ENCODE data around the gene SMIM27. TPM values are rescaled to one million over a fixed set of nuclear protein-coding genes. Genes with fewer than 3 reads are reported as not detected.

Gene SMIM27
- total and polyA plus RNA-seq, 2 of the 13 experiments (the other 11 are each of a cell fraction or from before 2014, with no cell fraction given) = 17.9 to 19.0 TPM

DNA sequence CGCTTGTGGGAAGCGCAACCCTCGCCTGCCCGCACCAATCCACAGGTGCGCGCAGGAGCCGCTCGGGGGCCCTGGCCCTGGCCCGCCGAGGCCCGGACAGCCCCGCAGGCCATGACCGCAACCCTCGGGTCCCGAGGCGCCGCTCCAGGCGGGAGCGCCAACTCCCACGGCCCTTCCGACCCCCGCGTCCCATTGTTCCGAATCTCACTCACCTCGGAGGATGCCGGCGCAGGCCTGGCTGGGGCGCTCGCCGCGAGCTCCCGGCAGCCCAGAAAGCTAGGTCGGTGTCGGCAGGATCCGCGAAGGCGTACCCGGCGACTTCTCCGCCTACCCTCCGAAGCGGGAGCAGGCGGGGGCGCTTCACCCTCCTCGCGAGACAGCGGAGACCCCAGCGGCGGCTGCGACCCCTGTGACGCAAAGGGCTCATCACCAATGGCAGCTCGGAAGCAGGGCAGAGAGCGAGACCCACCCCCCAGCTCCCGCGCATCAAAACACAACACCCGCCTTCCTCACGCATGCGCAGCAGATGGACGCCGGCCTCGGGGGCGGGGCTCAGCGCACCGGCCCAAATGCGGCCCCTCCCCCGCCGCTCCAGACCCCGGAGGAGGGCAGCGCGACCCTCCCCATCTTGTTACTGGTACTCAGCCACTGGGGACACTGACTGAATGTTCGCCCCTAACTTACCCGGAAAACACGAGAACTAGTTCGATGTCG, 1.4 kb upstream of the SMIM27 start (continued):
- TF ChIP-seq NR2F6 (IDR thresholded peaks at IDR 0.05) (no peak), NR2F6 (CRISPR knock-in tag; IDR thresholded peaks at IDR 0.05) (peak; percentile 71), POLR2AphosphoS2 (IDR thresholded peaks at IDR 0.05; ENCODE audit: low read depth, low read length) (no peak), ZNF329 (CRISPR knock-in tag; IDR thresholded peaks at IDR 0.05; ENCODE audit: low read depth) (no peak), GFI1 (CRISPR knock-in tag; IDR thresholded peaks at IDR 0.05; ENCODE audit: borderline replicate concordance) (peak; percentile 53; the same call in 1 of the 2 replicates), ZSCAN29 (CRISPR knock-in tag; conservative IDR thresholded peaks at IDR 0.05) (no peak), ZNF737 (CRISPR knock-in tag; IDR thresholded peaks at IDR 0.05; ENCODE audit: borderline replicate concordance) (no peak), ATF7-NPFF (CRISPR knock-in tag; IDR thresholded peaks at IDR 0.05; ENCODE audit: low read depth) (peak; percentile 78), ATF1 (CRISPR knock-in tag; IDR thresholded peaks at IDR 0.05) (peak; percentile 70), HDAC1 (CRISPR knock-in tag; IDR thresholded peaks at IDR 0.05) (peak; percentile 58), NCOA1 (CRISPR knock-in tag; IDR thresholded peaks at IDR 0.05) (0 out of 2 replicates have a peak, but pooled peaks have one; percentile 47), PRMT3 (CRISPR knock-in tag; IDR thresholded peaks at IDR 0.05; ENCODE audit: borderline replicate concordance, low read depth) (no peak), PAWR (CRISPR knock-in tag; IDR thresholded peaks at IDR 0.05; ENCODE audit: borderline replicate concordance) (no peak), SIN3A (IDR thresholded peaks at IDR 0.05; ENCODE audit: borderline replicate concordance, low read depth, low read length) (peak; percentile 83; the same call in 1 of the 2 replicates), RBM39 (IDR thresholded peaks at IDR 0.05; ENCODE audit: low read depth, low read length, poor library complexity, severe bottlenecking) (peak; percentile 36)
- TF ChIP-seq, protein P1, sequence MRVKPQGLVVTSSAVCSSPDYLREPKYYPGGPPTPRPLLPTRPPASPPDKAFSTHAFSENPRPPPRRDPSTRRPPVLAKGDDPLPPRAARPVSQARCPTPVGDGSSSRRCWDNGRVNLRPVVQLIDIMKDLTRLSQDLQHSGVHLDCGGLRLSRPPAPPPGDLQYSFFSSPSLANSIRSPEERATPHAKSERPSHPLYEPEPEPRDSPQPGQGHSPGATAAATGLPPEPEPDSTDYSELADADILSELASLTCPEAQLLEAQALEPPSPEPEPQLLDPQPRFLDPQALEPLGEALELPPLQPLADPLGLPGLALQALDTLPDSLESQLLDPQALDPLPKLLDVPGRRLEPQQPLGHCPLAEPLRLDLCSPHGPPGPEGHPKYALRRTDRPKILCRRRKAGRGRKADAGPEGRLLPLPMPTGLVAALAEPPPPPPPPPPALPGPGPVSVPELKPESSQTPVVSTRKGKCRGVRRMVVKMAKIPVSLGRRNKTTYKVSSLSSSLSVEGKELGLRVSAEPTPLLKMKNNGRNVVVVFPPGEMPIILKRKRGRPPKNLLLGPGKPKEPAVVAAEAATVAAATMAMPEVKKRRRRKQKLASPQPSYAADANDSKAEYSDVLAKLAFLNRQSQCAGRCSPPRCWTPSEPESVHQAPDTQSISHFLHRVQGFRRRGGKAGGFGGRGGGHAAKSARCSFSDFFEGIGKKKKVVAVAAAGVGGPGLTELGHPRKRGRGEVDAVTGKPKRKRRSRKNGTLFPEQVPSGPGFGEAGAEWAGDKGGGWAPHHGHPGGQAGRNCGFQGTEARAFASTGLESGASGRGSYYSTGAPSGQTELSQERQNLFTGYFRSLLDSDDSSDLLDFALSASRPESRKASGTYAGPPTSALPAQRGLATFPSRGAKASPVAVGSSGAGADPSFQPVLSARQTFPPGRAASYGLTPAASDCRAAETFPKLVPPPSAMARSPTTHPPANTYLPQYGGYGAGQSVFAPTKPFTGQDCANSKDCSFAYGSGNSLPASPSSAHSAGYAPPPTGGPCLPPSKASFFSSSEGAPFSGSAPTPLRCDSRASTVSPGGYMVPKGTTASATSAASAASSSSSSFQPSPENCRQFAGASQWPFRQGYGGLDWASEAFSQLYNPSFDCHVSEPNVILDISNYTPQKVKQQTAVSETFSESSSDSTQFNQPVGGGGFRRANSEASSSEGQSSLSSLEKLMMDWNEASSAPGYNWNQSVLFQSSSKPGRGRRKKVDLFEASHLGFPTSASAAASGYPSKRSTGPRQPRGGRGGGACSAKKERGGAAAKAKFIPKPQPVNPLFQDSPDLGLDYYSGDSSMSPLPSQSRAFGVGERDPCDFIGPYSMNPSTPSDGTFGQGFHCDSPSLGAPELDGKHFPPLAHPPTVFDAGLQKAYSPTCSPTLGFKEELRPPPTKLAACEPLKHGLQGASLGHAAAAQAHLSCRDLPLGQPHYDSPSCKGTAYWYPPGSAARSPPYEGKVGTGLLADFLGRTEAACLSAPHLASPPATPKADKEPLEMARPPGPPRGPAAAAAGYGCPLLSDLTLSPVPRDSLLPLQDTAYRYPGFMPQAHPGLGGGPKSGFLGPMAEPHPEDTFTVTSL (CRISPR knock-in tag; IDR thresholded peaks at IDR 0.05; ENCODE audit: borderline replicate concordance) = no peak
- TF ChIP-seq, protein P2, sequence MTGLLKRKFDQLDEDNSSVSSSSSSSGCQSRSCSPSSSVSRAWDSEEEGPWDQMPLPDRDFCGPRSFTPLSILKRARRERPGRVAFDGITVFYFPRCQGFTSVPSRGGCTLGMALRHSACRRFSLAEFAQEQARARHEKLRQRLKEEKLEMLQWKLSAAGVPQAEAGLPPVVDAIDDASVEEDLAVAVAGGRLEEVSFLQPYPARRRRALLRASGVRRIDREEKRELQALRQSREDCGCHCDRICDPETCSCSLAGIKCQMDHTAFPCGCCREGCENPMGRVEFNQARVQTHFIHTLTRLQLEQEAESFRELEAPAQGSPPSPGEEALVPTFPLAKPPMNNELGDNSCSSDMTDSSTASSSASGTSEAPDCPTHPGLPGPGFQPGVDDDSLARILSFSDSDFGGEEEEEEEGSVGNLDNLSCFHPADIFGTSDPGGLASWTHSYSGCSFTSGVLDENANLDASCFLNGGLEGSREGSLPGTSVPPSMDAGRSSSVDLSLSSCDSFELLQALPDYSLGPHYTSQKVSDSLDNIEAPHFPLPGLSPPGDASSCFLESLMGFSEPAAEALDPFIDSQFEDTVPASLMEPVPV (CRISPR knock-in tag; IDR thresholded peaks at IDR 0.05) = peak; percentile 73; the same call in 1 of the 2 replicates

All from HepG2 (cell line).